ENCODE measurements around the gene ZNF808.

- TF ChIP-seq ZFX (CRISPR knock-in tag; IDR thresholded peaks at IDR 0.05) = no peak
- no peak for TF ChIP-seq CTCF (IDR thresholded peaks at IDR 0.05 in 2 of 3, conservative IDR thresholded peaks at IDR 0.05 in 1 of 3; ENCODE audit: insufficient read depth in 2 of 3, low read depth in 1 of 3, low read length in 3 of 3)
- TF ChIP-seq POLR2AphosphoS5 (IDR thresholded peaks at IDR 0.05; ENCODE audit: control insufficient read depth, insufficient read depth, low read depth, low read length) = no peak
- TF ChIP-seq NCOA4 (IDR thresholded peaks at IDR 0.05; ENCODE audit: partially characterized antibody) = no peak
- no peak for TF ChIP-seq JUND (IDR thresholded peaks at IDR 0.05; ENCODE audit: borderline replicate concordance, low read depth, low read length)
- TF ChIP-seq JUND (tag; IDR thresholded peaks at IDR 0.05; ENCODE audit: borderline replicate concordance, low read depth, low read length) = no peak
- no peak for TF ChIP-seq ZNF512 (tag; IDR thresholded peaks at IDR 0.05)
- no peak for TF ChIP-seq E2F8 (IDR thresholded peaks at IDR 0.05; ENCODE audit: low read depth, partially characterized antibody)
- TF ChIP-seq POLR2AphosphoS2 (IDR thresholded peaks at IDR 0.05; ENCODE audit: low read length) = no peak
- no peak for TF ChIP-seq FOXJ2 (tag; IDR thresholded peaks at IDR 0.05)
- TF ChIP-seq MAFK (IDR thresholded peaks at IDR 0.05; ENCODE audit: low read length) = no peak
- TF ChIP-seq PHF8 (IDR thresholded peaks at IDR 0.05; ENCODE audit: borderline replicate concordance, low read length) = no peak
These were observed 28.9 kb upstream of the ZNF808 start for GRCh38 chr19:52498571-52498970.
